ENCODE data around the gene ZSWIM6.

DNA sequence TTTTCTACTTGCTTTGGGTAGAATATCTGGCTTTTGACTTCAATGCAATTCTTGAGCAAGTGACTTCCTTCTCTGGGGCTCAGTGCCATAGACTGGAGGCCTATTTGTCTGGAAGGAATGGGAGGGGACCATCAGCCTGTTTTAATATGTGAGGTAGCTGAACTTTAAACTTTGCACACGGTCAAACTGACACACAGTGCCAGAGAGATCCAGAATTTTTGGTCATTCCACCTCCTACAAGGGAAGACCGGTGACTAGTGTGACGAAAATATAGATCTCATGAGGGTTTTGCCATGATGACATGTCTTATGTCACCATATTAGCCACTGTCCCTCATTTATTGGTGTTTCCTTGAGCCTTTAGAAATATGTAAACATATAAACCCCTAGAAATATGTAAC lies 44.6 kb upstream of the ZSWIM6 start:
- TF ChIP-seq FOXM1 (IDR thresholded peaks at IDR 0.05; ENCODE audit: low read depth) (no peak), RCOR1 (IDR thresholded peaks at IDR 0.05; ENCODE audit: low read length) (no peak), POLR2AphosphoS5 (IDR thresholded peaks at IDR 0.05; ENCODE audit: low read depth, low read length) (no peak), GATA2 (CRISPR knock-in tag; IDR thresholded peaks at IDR 0.05) (no peak), RAD21 (IDR thresholded peaks at IDR 0.05; ENCODE audit: low read length) (no peak)
- TF ChIP-seq, protein P1, sequence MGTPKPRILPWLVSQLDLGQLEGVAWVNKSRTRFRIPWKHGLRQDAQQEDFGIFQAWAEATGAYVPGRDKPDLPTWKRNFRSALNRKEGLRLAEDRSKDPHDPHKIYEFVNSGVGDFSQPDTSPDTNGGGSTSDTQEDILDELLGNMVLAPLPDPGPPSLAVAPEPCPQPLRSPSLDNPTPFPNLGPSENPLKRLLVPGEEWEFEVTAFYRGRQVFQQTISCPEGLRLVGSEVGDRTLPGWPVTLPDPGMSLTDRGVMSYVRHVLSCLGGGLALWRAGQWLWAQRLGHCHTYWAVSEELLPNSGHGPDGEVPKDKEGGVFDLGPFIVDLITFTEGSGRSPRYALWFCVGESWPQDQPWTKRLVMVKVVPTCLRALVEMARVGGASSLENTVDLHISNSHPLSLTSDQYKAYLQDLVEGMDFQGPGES (IDR thresholded peaks at IDR 0.05; ENCODE audit: low read depth, low read length), result no peak
- TF ChIP-seq, protein P2, sequence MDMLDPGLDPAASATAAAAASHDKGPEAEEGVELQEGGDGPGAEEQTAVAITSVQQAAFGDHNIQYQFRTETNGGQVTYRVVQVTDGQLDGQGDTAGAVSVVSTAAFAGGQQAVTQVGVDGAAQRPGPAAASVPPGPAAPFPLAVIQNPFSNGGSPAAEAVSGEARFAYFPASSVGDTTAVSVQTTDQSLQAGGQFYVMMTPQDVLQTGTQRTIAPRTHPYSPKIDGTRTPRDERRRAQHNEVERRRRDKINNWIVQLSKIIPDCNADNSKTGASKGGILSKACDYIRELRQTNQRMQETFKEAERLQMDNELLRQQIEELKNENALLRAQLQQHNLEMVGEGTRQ (IDR thresholded peaks at IDR 0.05; ENCODE audit: borderline replicate concordance, low read depth, low read length), result no peak
- TF ChIP-seq, protein P3, sequence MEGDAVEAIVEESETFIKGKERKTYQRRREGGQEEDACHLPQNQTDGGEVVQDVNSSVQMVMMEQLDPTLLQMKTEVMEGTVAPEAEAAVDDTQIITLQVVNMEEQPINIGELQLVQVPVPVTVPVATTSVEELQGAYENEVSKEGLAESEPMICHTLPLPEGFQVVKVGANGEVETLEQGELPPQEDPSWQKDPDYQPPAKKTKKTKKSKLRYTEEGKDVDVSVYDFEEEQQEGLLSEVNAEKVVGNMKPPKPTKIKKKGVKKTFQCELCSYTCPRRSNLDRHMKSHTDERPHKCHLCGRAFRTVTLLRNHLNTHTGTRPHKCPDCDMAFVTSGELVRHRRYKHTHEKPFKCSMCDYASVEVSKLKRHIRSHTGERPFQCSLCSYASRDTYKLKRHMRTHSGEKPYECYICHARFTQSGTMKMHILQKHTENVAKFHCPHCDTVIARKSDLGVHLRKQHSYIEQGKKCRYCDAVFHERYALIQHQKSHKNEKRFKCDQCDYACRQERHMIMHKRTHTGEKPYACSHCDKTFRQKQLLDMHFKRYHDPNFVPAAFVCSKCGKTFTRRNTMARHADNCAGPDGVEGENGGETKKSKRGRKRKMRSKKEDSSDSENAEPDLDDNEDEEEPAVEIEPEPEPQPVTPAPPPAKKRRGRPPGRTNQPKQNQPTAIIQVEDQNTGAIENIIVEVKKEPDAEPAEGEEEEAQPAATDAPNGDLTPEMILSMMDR (IDR thresholded peaks at IDR 0.05), result no peak

Measured in SK-N-SH (cell line).